H9 (cell line): Measurements from ENCODE around the gene FBXO10. TPM values are rescaled to one million over a fixed set of nuclear protein-coding genes. Genes with fewer than 3 reads are reported as not detected.
"Not testable (repeated sequence)": the region's sequence is repeated elsewhere in the genome, so short reads cannot be mapped to it uniquely, and the experiment has no call there.

ENCODE experiments used
- DNase-seq: peaks from one replicate; pipeline ENCODE4 v3.0.0-alpha.2; 2017
- H2AFZ ChIP-seq: one replicate; pipeline ENCODE4 v1.6.1; 2013; ENCODE audit warnings: mild to moderate bottlenecking, low read length, control low read depth, moderate library complexity
- H2AK5ac ChIP-seq: 2 replicates; pipeline ENCODE4 v1.6.1; 2013; ENCODE audit warnings: low read length, control low read depth, mixed read lengths; ENCODE audit not compliant: insufficient read length
- H2BK120ac ChIP-seq: one replicate; pipeline ENCODE4 v1.6.1; 2013; ENCODE audit warnings: low read depth, mild to moderate bottlenecking, low read length, control low read depth, inconsistent platforms; ENCODE audit not compliant: poor library complexity, severe bottlenecking
- H2BK12ac ChIP-seq: 2 replicates; pipeline ENCODE4 v1.6.1; 2013; ENCODE audit warnings: low read length, control low read depth, mixed read lengths, low read depth; ENCODE audit not compliant: insufficient read length
- H2BK15ac ChIP-seq: 2 replicates; pipeline ENCODE4 v1.6.1; 2013; ENCODE audit warnings: low read depth, low read length, control low read depth
- H2BK20ac ChIP-seq: one replicate; pipeline ENCODE4 v1.6.1; 2013; ENCODE audit warnings: low read depth, mild to moderate bottlenecking, low read length, control low read depth, inconsistent platforms; ENCODE audit not compliant: poor library complexity, severe bottlenecking
- H2BK5ac ChIP-seq: 2 replicates; pipeline ENCODE4 v1.6.1; 2013; ENCODE audit warnings: low read length, control low read depth, mixed read lengths; ENCODE audit not compliant: insufficient read length
- H3K14ac ChIP-seq: 2 replicates; pipeline ENCODE4 v1.6.1; 2013; ENCODE audit warnings: low read length, control low read depth; ENCODE audit not compliant: insufficient read depth
- H3K18ac ChIP-seq: 2 replicates; pipeline ENCODE4 v1.6.1; 2013; ENCODE audit warnings: low read depth, mild to moderate bottlenecking, mixed read lengths, low read length, control low read depth; ENCODE audit not compliant: insufficient read length
- H3K23ac ChIP-seq: 2 replicates; pipeline ENCODE4 v1.6.1; 2013; ENCODE audit warnings: low read length, control low read depth, mixed read lengths, low read depth; ENCODE audit not compliant: insufficient read length
- H3K23me2 ChIP-seq: 2 replicates; pipeline ENCODE4 v1.6.1; 2013; ENCODE audit warnings: low read depth, mild to moderate bottlenecking, mixed read lengths, low read length, control low read depth; ENCODE audit not compliant: insufficient read length, poor library complexity, severe bottlenecking
- H3K27ac ChIP-seq: 2 replicates; pipeline ENCODE4 v1.5.1; 2013; ENCODE audit warnings: low read length, control low read depth, mixed read lengths, low read depth; ENCODE audit not compliant: insufficient read length
- H3K27me3 ChIP-seq: 2 replicates; pipeline ENCODE4 v1.6.1; 2013; ENCODE audit warnings: low read length, control low read depth, inconsistent platforms; ENCODE audit not compliant: insufficient read depth
- H3K4ac ChIP-seq: 2 replicates; pipeline ENCODE4 v1.6.1; 2013; ENCODE audit warnings: low read depth, mild to moderate bottlenecking, control low read depth, inconsistent platforms, low read length, moderate library complexity
- H3K4me1 ChIP-seq: 2 replicates; pipeline ENCODE4 v1.6.1; 2013; ENCODE audit warnings: low read length, control low read depth, inconsistent platforms; ENCODE audit not compliant: insufficient read depth
- H3K4me2 ChIP-seq: 2 replicates; pipeline ENCODE4 v1.6.1; 2013; ENCODE audit warnings: low read length, control low read depth, mixed read lengths; ENCODE audit not compliant: insufficient read length, insufficient read depth
- H3K56ac ChIP-seq: 2 replicates; pipeline ENCODE4 v1.6.1; 2013; ENCODE audit warnings: low read depth, mild to moderate bottlenecking, mixed read lengths, low read length, control low read depth; ENCODE audit not compliant: insufficient read length
- H3K79me1 ChIP-seq: 2 replicates; pipeline ENCODE4 v1.6.1; 2013; ENCODE audit warnings: low read depth, mild to moderate bottlenecking, moderate library complexity, low read length, control low read depth, inconsistent platforms; ENCODE audit not compliant: insufficient read depth, poor library complexity, severe bottlenecking
- H3K79me2 ChIP-seq: 2 replicates; pipeline ENCODE4 v1.6.1; 2013; ENCODE audit warnings: low read length, control low read depth, inconsistent platforms; ENCODE audit not compliant: insufficient read depth
- H3K9ac ChIP-seq: 2 replicates; pipeline ENCODE4 v1.6.1; 2013; ENCODE audit warnings: low read length, control low read depth, mixed read lengths; ENCODE audit not compliant: insufficient read length; ENCODE audit errors: extremely low read depth
- H3K9me3 ChIP-seq: one replicate; pipeline ENCODE4 v1.6.1; 2013; ENCODE audit warnings: low read depth, low read length, inconsistent platforms; ENCODE audit not compliant: control insufficient read depth
- H3T11ph ChIP-seq: one replicate; pipeline ENCODE4 v1.6.1; 2013; ENCODE audit warnings: mild to moderate bottlenecking, low read length, control low read depth, inconsistent platforms
- H4K20me1 ChIP-seq: one replicate; pipeline ENCODE4 v1.6.1; 2013; ENCODE audit not compliant: control insufficient read depth, insufficient read length, insufficient read depth
- H4K5ac ChIP-seq: 2 replicates; pipeline ENCODE4 v1.6.1; 2013; ENCODE audit warnings: low read depth, mild to moderate bottlenecking, mixed read lengths, low read length, control low read depth; ENCODE audit not compliant: insufficient read length
- H4K8ac ChIP-seq: replicated peaks from 2 replicates; pipeline ENCODE4 v1.6.1; 2013; ENCODE audit warnings: low read length, control low read depth, mixed read lengths, low read depth; ENCODE audit not compliant: insufficient read length
- H4K91ac ChIP-seq: 2 replicates; pipeline ENCODE4 v1.6.1; 2013; ENCODE audit warnings: low read depth, mild to moderate bottlenecking, moderate library complexity, mixed read lengths, low read length, control low read depth; ENCODE audit not compliant: insufficient read length
- H3K27ac Mint-ChIP-seq, 3 experiments: 2 replicates in 2 of 3; 3 replicates in 1 of 3; pipeline ENCODE4 v1.8.0; 2020 to 2021; ENCODE audit warnings: mixed read lengths in 3 of 3, mild to moderate bottlenecking in 1 of 3, moderate library complexity in 1 of 3
- H3K27me3 Mint-ChIP-seq: 2 replicates; pipeline ENCODE4 v1.8.0; 2021; ENCODE audit warnings: low read depth, mild to moderate bottlenecking, moderate library complexity, mixed read lengths
- H3K36me3 Mint-ChIP-seq, 3 experiments: 2 replicates in 2 of 3; 3 replicates in 1 of 3; pipeline ENCODE4 v1.8.0; 2020 to 2021; ENCODE audit warnings: low read depth in 3 of 3, mixed read lengths in 3 of 3; ENCODE audit not compliant: insufficient read depth in 1 of 3
- H3K4me1 Mint-ChIP-seq, 2 experiments: 2 replicates each; pipeline ENCODE4 v1.8.0; 2020; ENCODE audit warnings: mixed read lengths in 2 of 2
- H3K4me3 Mint-ChIP-seq, 2 experiments: 2 replicates in 1 of 2; 3 replicates in 1 of 2; pipeline ENCODE4 v1.8.0; 2020 to 2021; ENCODE audit warnings: mild to moderate bottlenecking in 2 of 2, mixed read lengths in 2 of 2, moderate library complexity in 1 of 2
- H3K9me3 Mint-ChIP-seq, 2 experiments: 2 replicates in 1 of 2; 3 replicates in 1 of 2; pipeline ENCODE4 v1.8.0; 2020; ENCODE audit warnings: mild to moderate bottlenecking in 2 of 2, mixed read lengths in 2 of 2, moderate library complexity in 1 of 2
- WGBS: extraction: QIAGEN DNeasy Blood & Tissue Kit; methylation state at CpG from one replicate; pipeline ENCODE4 v1.1.7; 2013; ENCODE audit warnings: missing lambda C conversion rate, low lambda C conversion rate, mixed read lengths; ENCODE audit not compliant: insufficient read length; ENCODE audit errors: extremely low coverage; 5-methylcytosine and 5-hydroxymethylcytosine counted together
- total RNA-seq: library from RNA; stranded (reverse); gene quantifications from 2 replicates; pipeline ENCODE4 v1.2.1, GENCODE V29; 2021
- TF ChIP-seq, protein P1 (sequence below): fragments of 200-600 bp; sonication (generic); conservative IDR thresholded peaks from 3 replicates; pipeline ENCODE4 v1.8.0; 2021; ENCODE audit warnings: antibody characterized with exemption, mild to moderate bottlenecking

The FBXO10 gene
- total RNA-seq, 1 experiment from 2014 or later = 16.8 TPM

DNA sequence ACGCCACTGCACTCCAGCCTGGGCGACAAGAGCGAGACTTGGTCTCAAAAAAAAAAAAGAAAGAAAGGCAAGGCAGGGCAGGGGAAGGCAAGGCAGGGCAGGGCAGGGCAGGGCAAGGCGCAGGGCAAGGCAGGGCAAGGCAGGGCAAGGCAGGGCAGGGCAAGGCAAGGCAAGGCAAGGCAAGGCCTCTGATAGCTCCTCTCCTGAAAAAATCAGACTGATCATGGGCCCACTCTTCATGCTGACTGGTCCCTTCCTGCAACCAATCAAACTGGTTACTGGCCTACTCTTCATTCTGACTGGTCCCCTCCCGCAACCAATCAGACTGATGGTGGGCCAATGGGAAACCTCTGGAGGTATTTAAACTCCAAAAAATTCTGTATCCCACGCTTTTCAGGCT lies 107.6 kb downstream of the FBXO10 start:
- no peak overlapping the region for H3K14ac ChIP-seq
- H3K9ac ChIP-seq = no peak overlapping the region
- no peak overlapping the region for H3K27ac ChIP-seq
- H3K23ac ChIP-seq = no peak overlapping the region
- no peak overlapping the region for H2AK5ac ChIP-seq
- H3K4me2 ChIP-seq = no peak overlapping the region
- H2BK15ac ChIP-seq = no peak overlapping the region
- no peak overlapping the region for H4K91ac ChIP-seq
- no peak overlapping the region for H4K5ac ChIP-seq
- TF ChIP-seq, protein P1, sequence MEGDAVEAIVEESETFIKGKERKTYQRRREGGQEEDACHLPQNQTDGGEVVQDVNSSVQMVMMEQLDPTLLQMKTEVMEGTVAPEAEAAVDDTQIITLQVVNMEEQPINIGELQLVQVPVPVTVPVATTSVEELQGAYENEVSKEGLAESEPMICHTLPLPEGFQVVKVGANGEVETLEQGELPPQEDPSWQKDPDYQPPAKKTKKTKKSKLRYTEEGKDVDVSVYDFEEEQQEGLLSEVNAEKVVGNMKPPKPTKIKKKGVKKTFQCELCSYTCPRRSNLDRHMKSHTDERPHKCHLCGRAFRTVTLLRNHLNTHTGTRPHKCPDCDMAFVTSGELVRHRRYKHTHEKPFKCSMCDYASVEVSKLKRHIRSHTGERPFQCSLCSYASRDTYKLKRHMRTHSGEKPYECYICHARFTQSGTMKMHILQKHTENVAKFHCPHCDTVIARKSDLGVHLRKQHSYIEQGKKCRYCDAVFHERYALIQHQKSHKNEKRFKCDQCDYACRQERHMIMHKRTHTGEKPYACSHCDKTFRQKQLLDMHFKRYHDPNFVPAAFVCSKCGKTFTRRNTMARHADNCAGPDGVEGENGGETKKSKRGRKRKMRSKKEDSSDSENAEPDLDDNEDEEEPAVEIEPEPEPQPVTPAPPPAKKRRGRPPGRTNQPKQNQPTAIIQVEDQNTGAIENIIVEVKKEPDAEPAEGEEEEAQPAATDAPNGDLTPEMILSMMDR = no peak
- H3K79me2 ChIP-seq = peaks cover 5% of the 10 kb centered on the region; the same call in 1 of the 2 replicates
- peaks cover 4 to 9% of the 10 kb centered on the region in 2 experiments for H3K9me3 Mint-ChIP-seq
- H3K79me1 ChIP-seq = peaks cover 4% of the 10 kb centered on the region
- no peaks in the 10 kb centered on the region for H3K27me3 Mint-ChIP-seq
- no peaks in the 10 kb centered on the region for H3K9me3 ChIP-seq
- no peak overlapping the region for H2BK20ac ChIP-seq
- no peak overlapping the region for H3K18ac ChIP-seq
- H3K23me2 ChIP-seq = peaks cover 14% of the 10 kb centered on the region
- H3K4ac ChIP-seq = no peak overlapping the region
- no peaks in the 10 kb centered on the region for H4K20me1 ChIP-seq
- H2BK5ac ChIP-seq = no peak overlapping the region
- H3K4me1 Mint-ChIP-seq = peaks cover 25 to 29% of the 10 kb centered on the region in 2 experiments
- H3K27ac Mint-ChIP-seq = no peak overlapping the region
- no CpG with 5 or more reads among the region's 6 CpGs for WGBS
- H2BK12ac ChIP-seq = no peak overlapping the region
- no peak overlapping the region for H3T11ph ChIP-seq
- peaks cover 2% of the 10 kb centered on the region for H3K4me1 ChIP-seq
- H3K56ac ChIP-seq = no peak overlapping the region
- H3K36me3 Mint-ChIP-seq = peaks cover 0 to 10% (median 5%) of the 10 kb centered on the region in 3 experiments; a peak in 4 of 7 replicates
- peak; percentile 68 for DNase-seq
- no peaks in the 10 kb centered on the region for H3K27me3 ChIP-seq
- no peak overlapping the region for H2BK120ac ChIP-seq
- no peak overlapping the region for H2AFZ ChIP-seq
- H4K8ac ChIP-seq = no peak overlapping the region
- peak overlapping the region in 1 of 2 experiments; percentile 53; a peak in 1 of 5 replicates for H3K4me3 Mint-ChIP-seq

DNA sequence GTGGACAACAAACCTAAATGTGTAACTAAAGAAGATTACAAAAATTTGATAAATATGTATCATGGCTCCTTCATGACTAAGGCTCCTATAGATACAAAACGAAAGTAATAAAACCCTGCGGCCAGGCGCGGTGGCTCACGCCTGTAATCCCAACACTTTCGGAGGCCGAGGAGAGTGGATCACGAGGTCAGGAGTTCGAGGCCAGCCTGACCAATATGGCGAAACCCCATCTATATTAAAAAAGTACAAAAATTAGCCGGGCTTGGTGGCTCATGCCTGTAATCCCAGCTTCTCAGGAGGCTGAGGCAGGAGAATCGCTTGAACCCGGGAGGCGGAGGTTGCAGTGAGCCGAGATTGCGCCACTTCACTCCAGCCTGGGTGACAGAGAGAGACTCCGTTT lies 108.7 kb downstream of the FBXO10 start:
- H3K27ac Mint-ChIP-seq, H3K4me1 ChIP-seq, H2BK15ac ChIP-seq, H3K4ac ChIP-seq, H3K14ac ChIP-seq, H3K27me3 Mint-ChIP-seq, H4K91ac ChIP-seq, H3K27me3 ChIP-seq, H3K9ac ChIP-seq, DNase-seq, H3T11ph ChIP-seq, H4K5ac ChIP-seq, H3K4me2 ChIP-seq, H3K18ac ChIP-seq, H3K79me1 ChIP-seq, H3K9me3 Mint-ChIP-seq, H4K8ac ChIP-seq, H2BK5ac ChIP-seq, H3K79me2 ChIP-seq, H2BK20ac ChIP-seq, H3K9me3 ChIP-seq, H2BK12ac ChIP-seq, H2AFZ ChIP-seq, H3K23ac ChIP-seq, H4K20me1 ChIP-seq, H3K56ac ChIP-seq, H2BK120ac ChIP-seq, H2AK5ac ChIP-seq, H3K27ac ChIP-seq: not testable (repeated sequence)
- peak overlapping the region in 1 of 2 experiments; percentile 46; a peak in 1 of 5 replicates for H3K4me3 Mint-ChIP-seq
- no CpG with 5 or more reads among the region's 17 CpGs for WGBS
- peaks cover 5 to 14% (median 9%) of the 10 kb centered on the region in 3 experiments; a peak in 5 of 7 replicates for H3K36me3 Mint-ChIP-seq
- peaks cover 17% of the 10 kb centered on the region for H3K23me2 ChIP-seq
- H3K4me1 Mint-ChIP-seq = peaks cover 35 to 39% of the 10 kb centered on the region in 2 experiments
